GM19395 (cell line): ENCODE measurements around the gene NADK2.
"Not testable (repeated sequence)": the region's sequence is repeated elsewhere in the genome, so short reads cannot be mapped to it uniquely, and the experiment has no call there.

Experiments
- ATAC-seq: cut with Tn5 transposase; IDR thresholded peaks from one replicate; pipeline ENCODE4 v1.9.1; 2021; ENCODE audit warnings: mild to moderate bottlenecking, moderate library complexity; ENCODE audit not compliant: unreplicated experiment

The NADK2 gene

DNA sequence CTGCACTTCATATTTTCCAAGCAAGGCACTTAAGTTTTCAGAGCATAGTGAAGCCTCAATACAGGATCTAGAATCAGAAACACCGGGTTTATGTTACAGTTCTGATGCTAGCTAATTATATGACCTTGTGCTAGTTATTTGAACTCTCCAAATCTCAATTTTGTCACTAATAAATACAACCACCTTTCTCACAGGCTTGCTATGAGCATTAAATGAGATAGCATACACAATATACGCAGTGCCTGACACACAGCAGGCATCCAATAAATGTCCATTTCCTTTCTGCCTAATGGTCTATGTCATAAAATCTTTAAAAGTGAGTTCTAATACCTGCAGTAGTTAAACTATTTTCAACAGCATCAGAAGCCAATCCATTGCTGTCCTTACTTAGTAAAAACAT is 32.9 kb downstream of the NADK2 start:
- ATAC-seq, result no peak

DNA sequence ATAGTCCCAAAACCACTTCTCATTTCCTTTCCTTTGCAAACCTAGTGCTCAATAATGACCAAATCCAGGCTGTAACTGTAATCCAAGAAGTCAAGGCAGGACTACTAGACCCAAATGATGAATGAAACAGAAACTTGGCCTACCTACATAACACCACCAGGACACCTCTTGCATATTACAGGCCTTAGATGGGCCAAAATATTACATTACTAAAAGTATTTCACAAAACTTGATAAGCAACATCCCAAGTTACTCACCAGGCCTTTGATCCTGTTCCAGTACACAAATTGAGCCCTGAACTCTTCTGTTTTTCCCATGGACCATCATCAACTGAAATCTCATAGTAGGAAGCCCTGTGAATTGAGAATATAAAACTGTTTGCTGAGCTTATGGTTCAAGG is 34.8 kb downstream of the NADK2 start:
- ATAC-seq, result no peak

DNA sequence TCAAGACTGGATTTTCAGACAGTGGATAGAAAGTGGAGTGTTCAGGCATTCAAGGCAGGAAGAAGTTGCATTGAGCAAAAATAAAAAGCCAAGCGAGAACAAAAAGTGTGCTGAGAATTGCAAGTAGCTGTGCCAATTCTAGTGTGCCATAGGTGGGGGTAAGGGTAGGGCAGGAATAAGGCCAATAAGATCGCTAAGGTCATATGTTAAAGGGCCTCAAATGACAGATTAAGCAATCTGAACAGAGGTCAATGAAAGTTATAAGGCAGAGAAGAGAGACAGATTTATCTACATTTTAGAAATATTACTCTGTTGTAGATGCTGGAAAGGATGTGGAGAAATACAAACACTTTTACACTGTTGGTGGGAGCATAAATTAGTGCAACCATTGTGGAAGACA is 36.4 kb downstream of the NADK2 start:
- ATAC-seq, result no peak

DNA sequence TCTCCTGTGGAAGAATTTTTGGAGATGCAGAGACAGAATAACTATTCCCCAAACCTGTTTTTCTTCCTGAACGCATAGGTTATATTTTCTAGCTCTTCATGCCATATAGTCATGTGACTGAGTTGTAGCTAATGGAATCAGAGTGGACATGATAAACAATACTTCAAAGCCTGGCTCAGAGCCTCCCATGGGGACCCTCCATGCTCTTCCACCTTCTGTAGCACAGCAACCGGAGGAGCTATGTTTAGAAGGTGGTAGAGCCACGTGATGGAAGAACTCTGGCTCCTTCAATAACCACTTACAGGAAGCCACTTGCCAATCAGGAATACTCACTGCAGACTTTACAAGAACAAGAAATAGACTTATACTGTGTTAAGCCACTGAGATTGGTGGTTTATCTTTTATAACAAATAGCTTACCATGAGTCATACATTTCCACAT is 39.2 kb downstream of the NADK2 start:
- ATAC-seq, result no peak

DNA sequence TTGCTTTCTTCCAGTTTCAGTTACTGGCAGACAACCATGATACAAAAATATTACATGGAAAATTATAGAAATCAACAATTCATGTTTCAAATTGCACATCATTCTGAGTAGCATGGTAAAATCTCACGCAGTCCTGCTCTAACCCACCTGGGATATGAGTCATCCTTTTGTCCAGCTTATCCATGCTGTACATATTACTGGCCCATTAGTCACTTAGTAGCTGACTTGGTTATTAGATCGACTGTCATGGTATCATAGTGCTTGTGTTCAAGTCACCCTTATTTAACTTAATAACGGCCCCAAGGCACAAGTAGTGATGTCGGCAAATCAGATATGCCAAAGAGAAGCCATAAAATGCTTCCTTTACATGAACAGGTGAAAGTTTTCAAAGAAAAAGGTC is 41.2 kb downstream of the NADK2 start:
- ATAC-seq, result no peak

DNA sequence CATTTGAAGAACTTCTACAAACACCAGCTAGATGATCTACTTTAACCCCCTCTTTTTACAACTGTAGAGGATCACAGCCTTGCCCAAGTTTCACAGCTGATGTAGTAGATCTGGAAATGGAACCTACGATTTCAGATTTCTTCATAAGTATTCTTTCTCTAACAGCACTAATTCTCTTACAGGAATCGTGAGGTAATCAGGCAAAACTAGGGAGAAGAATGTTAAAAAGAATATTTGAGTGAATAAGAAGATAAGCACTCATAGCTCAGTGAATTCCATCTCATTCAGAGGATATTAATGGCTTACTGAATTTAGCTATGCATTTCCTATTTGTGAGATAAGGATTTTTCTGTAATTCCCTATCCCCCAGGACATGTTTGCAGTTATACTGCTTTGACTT is 42.1 kb downstream of the NADK2 start:
- no peak for ATAC-seq

DNA sequence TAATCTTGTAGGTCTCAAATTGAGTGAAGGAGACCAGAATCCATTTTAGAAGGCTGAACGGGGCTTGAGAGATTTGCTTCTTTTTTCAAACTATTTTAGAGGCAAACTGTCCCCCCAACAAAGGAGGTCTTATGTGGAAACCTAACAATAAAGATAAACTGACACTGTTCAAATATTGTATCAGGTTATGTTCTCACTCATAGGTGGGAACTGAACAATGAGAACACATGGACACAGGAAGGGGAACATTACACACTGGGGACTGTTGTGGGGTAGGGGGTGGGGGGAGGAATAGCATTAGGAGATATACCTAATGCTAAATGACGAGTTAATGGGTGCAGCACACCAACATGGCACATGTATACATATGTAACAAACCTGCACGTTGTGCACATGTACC is 42.9 kb downstream of the NADK2 start:
- ATAC-seq, result not testable (repeated sequence)

DNA sequence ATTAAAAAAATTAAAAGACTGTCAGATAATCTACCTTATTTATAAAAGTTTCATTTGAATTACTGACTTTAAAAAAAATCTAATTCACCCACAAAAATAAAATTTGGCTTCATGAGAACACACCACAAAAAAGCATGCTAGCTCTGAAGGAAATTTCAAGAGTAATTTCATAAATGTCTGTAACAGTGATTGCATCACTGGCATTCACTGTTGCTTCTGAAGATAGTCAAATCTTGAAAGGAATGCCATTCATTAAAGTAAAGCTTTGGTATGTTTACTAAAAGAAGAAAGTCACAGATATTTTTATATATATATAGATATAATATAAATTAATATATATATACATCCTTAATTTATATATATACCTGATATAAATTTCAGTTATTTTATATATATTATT is 43.4 kb downstream of the NADK2 start:
- ATAC-seq, result no peak

DNA sequence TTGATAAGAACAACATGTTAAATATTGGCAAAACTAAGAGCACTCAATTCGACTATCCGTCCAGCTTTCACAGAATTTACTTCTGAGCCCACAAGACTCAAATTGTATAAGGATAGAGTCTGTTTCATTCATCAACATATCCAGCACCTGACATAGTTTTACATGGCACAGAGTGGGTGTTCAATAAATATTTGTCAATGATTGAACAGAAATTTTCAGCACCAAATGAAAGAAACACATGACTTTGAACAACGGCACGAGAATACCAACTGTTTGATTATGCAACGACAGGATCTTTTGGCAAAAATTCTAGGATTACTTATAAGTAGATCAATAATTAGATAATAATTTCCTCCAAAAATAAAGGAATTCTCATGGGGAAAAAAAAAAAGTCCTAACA is 48.0 kb downstream of the NADK2 start:
- no peak for ATAC-seq

DNA sequence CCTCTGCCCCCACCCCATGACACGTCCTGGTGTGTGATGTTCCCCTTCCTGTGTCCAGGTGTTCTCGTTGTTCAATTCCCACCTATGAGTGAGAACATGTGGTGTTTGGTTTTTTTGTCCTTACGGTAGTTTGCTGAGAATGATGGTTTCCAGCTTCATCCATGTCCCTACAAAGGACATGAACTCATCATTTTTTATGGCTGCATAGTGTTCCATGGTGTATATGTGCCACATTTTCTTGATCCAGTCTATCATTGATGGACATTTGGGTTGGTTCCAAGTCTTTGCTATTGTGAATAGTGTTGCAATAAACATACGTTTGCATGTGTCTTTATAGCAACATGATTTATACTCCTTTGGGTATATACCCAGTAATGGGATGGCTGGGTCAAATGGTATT is 57.3 kb downstream of the NADK2 start:
- not testable (repeated sequence) for ATAC-seq

DNA sequence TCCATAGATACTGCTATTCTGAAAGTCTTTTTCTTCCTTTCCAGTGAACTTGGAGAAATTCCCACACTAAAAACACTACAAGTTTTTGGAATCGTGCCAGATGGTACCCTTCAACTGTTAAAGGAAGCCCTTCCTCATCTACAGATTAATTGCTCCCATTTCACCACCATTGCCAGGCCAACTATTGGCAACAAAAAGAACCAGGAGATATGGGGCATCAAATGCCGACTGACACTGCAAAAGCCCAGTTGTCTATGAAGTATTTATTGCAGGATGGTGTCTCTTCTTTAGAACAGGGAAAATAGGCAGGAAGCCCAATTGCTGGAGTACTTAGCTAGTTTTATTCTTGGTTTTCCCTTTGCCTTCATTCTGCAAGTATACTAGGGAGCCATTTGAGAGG is 60.0 kb downstream of the NADK2 start:
- no peak for ATAC-seq

DNA sequence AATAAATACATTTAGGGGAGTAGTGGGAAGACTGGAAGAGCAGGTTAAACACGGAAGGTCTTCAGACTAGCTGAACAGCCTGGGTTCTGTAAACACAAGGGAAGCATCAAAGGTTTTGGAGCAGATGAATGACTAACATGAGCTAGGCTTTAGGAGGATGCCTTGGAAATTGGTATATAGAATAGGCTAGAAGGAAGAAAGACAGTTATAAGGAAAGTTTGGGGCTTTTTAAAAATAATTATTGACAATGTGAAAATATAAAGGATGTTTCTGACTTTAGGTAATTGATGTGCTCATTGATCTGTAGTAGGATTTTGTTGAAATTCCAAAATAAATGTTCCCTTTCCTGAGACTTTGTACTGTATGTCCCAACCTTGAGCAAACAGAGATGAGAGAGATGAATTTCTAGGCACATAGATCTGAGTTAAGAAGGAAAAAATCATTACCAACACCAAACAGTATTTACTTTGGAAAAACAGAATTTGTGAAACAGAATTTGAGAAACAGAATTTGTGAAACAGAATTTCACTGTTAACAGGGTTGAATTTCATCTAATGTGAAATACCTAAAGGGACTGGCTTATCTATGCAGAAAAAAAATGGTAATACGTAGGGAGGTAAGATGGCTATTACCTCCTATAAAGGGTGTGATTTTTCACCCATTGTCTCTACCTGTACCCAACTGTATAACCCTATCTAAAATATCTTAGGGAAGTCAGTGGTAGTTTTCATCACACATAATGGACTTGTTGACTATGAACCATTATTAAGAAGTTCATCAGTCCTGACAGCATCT is 61.0 kb downstream of the NADK2 start:
- no peak for ATAC-seq

DNA sequence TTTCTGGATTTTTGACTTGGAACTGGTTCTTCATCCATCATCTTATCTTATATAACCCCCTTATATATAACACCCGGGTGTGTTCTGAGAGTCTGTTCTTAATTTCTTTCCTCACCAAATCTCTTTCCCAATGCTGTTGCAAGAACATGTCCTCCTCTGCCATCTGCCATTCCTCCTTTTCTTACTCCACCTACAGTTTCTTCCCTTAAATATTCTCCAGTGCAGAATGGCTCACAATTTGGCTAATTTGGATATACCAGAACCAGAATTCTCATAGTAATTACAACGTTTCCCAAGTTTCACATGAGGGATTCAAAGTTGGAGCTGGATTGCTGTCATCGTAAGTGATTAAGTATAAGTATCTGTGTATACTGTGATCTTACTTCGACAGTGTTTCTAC is 61.8 kb downstream of the NADK2 start:
- no peak for ATAC-seq

DNA sequence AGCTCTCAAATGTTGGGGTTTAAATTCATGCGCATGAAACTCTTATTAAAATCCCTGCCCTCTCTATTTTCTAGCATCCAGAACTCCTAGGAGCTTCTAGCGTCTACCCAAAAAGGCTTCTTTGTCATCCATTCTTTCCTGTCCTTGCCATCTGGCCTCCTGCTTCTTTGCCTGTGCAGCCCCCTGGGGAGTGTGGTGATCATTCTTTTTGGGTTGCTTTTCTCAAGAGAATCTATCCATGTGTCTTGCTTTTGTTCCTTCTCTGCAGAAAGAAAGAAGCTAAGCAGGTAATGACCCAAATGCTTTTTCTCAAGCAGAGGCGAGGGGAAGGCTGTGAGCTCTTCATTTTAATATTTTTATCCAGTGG is 63.2 kb downstream of the NADK2 start:
- ATAC-seq, result no peak

DNA sequence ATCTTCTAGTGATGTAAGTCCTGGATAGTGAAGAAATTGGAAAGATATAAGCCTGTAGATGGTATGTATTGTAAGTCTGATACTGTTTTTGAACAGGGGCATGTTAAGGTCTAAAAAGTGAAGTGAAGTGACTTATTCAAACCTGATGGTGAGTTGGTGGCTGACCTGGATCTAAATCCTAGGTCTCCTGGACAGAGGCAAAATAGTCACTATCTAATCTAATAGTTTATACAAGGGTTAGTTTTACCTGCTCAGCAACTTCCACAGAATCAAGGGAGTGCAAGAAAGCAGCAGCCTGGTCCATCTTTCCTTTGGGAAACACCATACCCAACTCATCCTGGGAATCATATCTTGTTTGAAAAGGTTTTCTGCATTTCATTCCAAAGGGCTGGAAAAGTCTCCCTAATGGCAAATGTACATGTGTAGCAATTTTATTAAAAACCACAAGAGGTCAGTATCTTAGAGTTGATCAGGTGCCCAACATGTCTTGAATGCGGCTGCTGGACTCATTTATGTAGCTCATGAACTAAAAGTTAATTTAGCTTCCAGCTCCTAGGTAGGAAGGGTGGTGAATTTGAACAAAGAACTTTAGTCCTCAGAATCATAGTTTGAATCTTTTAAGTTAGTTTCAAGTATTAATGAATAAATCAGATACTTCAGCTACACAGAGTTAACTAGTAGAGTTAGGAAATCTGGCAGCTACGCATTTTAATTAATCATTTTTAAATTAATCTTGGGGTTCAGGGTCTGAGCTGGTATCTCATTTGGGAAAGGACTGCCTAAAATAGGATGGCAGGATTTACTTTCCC is 63.8 kb downstream of the NADK2 start:
- no peak for ATAC-seq

DNA sequence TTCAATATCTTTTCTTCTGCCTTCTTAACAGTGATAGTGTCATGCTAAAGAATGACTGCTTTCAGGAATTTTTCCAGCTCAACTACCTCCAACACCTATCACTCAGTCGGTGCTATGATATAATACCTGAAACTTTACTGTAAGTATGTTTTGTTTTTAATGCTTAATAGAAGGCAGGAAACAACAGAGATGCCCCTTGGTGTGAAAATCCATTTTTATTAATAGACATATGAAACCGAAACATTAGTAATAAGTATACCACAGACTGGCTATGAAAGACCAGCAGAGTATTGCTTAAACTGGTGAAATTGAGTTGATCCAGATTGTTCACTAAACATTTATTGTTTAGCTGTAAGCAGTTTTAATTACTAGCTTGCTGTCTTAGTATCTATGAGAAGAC is 64.6 kb downstream of the NADK2 start:
- peak; percentile 98 for ATAC-seq

DNA sequence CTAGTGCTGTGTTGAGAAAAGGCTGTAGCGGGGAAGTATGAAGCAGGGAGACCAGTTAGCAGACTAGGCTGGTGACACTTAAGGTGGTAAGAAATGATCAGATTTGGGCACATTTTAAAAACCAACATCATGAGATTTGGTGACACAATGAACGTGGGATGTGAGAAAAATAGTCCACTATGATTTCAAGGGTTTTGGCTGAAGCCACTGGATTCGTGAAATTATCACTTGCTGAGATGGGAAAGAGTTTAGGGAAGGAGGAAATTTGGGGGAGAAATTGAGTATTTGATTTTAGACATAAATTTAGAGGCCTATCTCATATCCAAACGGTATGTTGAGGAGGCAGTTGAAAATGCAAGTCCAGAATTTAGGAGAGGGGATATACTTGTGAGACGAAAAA is 66.7 kb downstream of the NADK2 start:
- no peak for ATAC-seq

DNA sequence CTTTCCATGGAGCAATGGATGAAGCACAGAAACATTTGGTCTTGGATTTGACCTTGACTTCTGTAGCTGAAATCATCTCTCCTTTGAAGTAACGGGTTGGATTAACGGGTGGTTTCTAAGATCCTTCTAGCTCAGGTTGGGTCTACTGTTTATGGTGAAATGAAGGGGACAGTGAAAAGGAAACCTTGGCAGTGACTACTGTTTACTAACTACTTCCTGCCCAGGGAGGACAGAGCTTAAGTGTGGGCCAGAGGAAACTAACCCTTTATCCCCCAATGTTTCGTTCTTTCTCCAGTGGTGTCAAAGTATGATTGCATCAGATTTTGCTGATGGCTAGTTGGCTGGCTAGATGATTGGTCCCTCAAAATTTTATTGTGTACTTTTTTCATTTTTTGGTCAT is 67.6 kb downstream of the NADK2 start:
- no peak for ATAC-seq

DNA sequence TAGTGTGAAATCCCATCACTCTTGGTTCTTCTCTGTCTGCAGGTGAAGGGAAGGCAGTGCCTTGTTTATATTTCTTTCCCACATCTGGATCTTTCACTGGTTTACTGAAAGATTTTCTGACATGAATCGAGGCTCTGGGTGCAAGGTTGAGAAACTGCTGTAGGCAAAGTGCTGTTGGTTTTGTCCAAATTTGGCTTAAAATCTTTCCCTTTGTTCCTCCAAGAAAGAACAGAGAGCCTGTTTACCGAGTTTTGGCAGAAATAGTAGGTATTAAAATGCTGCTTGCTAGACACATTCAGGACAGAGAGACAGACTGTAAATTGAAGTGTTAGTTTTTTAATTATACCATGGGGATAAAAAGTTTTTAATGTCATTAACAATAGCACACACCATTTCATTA is 68.3 kb downstream of the NADK2 start:
- ATAC-seq, result no peak

DNA sequence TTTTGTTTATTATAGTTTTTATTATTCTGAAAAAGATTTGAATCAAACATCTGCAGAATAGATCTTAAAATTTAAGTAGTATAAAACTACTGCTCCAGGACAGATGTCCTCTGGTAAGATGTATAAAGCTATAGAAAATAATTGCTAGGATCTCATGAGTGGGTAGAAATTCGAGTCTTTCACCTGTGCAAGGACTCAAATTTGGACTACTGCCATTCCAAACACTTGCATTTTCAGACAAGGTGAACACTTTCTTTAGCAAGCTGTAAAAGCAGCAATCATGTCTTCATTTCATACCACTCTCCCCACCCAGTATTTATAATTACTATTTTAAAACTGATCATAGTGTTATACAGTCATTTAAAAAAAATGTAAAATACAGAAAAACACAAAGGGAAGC is 69.1 kb downstream of the NADK2 start:
- ATAC-seq, result no peak

DNA sequence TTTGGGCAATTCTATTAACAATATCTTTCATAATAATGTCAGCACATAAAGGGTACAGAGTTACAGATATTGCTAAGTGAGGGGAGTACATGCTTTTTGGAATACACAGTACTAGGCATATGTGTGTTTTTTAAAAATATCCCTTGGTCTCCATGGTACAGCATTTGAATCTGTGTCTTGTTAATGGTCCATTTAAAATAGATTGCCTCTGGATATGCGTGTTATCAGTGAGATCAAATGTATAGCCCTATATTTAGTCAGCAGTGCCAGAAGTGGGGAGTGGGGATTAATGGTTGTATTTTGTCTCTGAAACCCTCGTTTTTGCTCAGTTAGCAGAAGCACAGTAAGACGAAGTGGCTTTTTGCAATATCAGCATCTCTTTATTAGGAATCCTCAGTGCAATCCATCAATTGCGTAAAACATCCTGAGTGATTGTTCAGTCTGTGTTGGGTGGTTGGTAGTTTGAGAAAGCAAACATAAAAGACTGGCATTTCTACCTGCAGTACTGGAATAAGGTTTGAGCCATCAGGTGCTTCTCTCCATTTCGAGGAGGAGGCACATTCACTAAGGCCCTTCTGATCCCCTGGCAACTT is 70.8 kb downstream of the NADK2 start:
- no peak for ATAC-seq

DNA sequence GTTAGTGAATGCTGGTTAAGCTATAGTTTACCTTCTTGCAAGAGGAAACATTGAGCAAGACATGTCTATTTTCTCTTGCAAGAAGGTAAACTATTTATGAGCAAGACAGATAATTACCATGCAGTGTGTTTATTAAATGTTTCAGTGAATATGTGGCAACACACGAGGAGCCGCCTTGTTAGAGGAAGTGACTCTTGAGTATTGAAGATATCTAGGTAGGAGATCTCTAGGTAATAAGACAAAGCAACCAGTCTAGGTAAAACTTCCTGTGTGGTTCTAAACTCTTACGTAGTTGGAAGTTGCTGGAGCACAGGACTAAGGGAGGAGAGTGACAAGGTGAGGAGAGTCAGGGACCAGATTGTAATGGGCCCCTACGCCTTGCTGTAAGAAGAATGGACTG is 73.0 kb downstream of the NADK2 start:
- no peak for ATAC-seq
